ENCODE data around the gene C2CD2. TPM values are rescaled to one million over a fixed set of nuclear protein-coding genes. Genes with fewer than 3 reads are reported as not detected.

C2CD2 gene
- total RNA-seq, 1 donor from 2014 or later: 6.7 TPM

DNA sequence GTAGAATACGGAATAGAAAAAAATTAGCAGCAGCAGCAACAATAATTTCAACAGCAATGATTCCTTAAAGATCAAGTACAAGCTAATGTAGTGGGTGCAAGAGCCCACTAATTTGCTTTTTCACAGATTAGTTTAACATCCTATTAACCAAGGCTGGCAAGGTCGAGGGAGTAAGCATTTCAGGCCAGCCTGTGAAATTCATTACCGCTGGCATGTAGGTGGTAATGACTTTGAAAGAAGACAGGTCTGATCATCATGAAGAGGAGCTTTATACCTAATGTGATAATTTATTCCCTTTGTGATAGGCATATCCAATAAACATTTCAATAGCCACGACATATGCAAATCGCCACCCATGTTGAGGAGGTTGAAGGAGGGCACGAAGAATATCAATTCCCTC, 63.5 kb downstream of the C2CD2 start:
- ATAC-seq (ENCODE audit: low read depth) (no peak), DNase-seq (no peak)
- H3K36me3 Mint-ChIP-seq (ENCODE audit: low read depth): peaks cover 2% of the 10 kb centered on the region
- intact Hi-C loops (cut with micrococcal nuclease): no loop called here
- TF ChIP-seq, protein P1, sequence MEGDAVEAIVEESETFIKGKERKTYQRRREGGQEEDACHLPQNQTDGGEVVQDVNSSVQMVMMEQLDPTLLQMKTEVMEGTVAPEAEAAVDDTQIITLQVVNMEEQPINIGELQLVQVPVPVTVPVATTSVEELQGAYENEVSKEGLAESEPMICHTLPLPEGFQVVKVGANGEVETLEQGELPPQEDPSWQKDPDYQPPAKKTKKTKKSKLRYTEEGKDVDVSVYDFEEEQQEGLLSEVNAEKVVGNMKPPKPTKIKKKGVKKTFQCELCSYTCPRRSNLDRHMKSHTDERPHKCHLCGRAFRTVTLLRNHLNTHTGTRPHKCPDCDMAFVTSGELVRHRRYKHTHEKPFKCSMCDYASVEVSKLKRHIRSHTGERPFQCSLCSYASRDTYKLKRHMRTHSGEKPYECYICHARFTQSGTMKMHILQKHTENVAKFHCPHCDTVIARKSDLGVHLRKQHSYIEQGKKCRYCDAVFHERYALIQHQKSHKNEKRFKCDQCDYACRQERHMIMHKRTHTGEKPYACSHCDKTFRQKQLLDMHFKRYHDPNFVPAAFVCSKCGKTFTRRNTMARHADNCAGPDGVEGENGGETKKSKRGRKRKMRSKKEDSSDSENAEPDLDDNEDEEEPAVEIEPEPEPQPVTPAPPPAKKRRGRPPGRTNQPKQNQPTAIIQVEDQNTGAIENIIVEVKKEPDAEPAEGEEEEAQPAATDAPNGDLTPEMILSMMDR (IDR thresholded peaks at IDR 0.05): no peak
- no peaks in the 10 kb centered on the region for H3K27me3 Mint-ChIP-seq
- POLR2A ChIA-PET: no interaction called here
- CTCF ChIA-PET: no interaction called here
- no peak overlapping the region for H3K4me3 Mint-ChIP-seq
- H3K4me1 Mint-ChIP-seq: peaks cover 9% of the 10 kb centered on the region
- no peak overlapping the region for H3K27ac Mint-ChIP-seq
- H3K9me3 Mint-ChIP-seq: no peaks in the 10 kb centered on the region

DNA sequence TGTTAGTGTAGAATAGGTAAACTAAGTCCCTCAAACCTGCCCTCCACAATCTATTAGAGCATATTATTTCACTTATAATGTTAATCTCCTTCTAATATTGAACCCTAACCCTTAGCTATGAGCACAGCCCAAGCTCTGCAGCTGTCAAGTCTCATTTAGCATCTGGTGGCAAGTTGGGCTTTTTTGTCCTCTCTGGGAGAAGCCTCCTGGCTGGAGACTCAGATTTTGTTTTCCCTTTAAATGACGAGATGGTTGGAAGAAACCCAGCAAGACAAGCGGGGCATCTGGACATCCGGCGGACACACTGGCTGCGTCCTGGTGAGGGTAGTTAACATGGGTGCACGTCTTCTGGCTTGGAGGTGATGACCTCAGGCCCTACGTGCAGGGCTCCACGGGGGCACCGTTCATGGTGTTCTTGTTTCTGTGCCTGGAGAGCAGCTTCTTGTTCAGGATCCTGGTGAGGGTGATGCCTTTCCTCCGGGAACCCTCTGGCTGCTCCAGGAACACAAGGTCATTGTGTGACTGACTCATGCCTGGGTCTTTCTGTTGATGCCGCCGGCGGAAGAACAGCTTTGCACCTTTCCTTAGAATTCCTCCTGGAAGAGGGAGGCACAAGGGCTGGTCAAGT, 65.0 kb downstream of the C2CD2 start:
- Mint-ChIP-seq H3K36me3 (ENCODE audit: low read depth) (peaks cover 2% of the 10 kb centered on the region), H3K27ac (no peak overlapping the region), H3K4me1 (peaks cover 13% of the 10 kb centered on the region), H3K4me3 (no peak overlapping the region), H3K9me3 (no peaks in the 10 kb centered on the region), H3K27me3 (no peaks in the 10 kb centered on the region)
- intact Hi-C loops (cut with micrococcal nuclease): no loop called here
- ChIA-PET CTCF (no interaction called here), POLR2A (interaction anchor here (0.9 kb wide), 1 partner anchor 9 kb away, joined by 3 read pairs; the partner anchor contains the start of gene PRDM15)
- DNase-seq: no peak
- TF ChIP-seq, protein P1 (IDR thresholded peaks at IDR 0.05): no peak
- ATAC-seq (ENCODE audit: low read depth): no peak

GRCh38 chr21:41887667-41888066, 66.2 kb downstream of the C2CD2 start:
- H3K4me1 Mint-ChIP-seq: peaks cover 13% of the 10 kb centered on the region
- no peaks in the 10 kb centered on the region for H3K9me3 Mint-ChIP-seq
- no peak for DNase-seq
- ChIA-PET CTCF (no interaction called here), POLR2A (no interaction called here)
- H3K4me3 Mint-ChIP-seq: no peak overlapping the region
- intact Hi-C loops (cut with micrococcal nuclease): no loop called here
- H3K36me3 Mint-ChIP-seq (ENCODE audit: low read depth): peaks cover 2% of the 10 kb centered on the region
- TF ChIP-seq, protein P1 (IDR thresholded peaks at IDR 0.05): no peak
- no peak for ATAC-seq (ENCODE audit: low read depth)
- H3K27me3 Mint-ChIP-seq: no peaks in the 10 kb centered on the region
- H3K27ac Mint-ChIP-seq: no peak overlapping the region

- TF ChIP-seq, protein P1 (IDR thresholded peaks at IDR 0.05): no peak
- no peaks in the 10 kb centered on the region for H3K27me3 Mint-ChIP-seq
- intact Hi-C loops (cut with micrococcal nuclease): no loop called here
- DNase-seq: no peak
- ATAC-seq (ENCODE audit: low read depth): no peak
- CTCF ChIA-PET: interaction anchor here (1.1 kb wide), 1 partner anchor 222 kb away, joined by 3 read pairs; no protein-coding TSS in a partner anchor
- H3K27ac Mint-ChIP-seq: no peak overlapping the region
- H3K4me3 Mint-ChIP-seq: no peak overlapping the region
- H3K9me3 Mint-ChIP-seq: no peaks in the 10 kb centered on the region
- H3K4me1 Mint-ChIP-seq: peaks cover 13% of the 10 kb centered on the region
- POLR2A ChIA-PET: no interaction called here
- H3K36me3 Mint-ChIP-seq (ENCODE audit: low read depth): peaks cover 2% of the 10 kb centered on the region
Observed at GRCh38 chr21:41886328-41886727, 67.5 kb downstream of the C2CD2 start.

DNA sequence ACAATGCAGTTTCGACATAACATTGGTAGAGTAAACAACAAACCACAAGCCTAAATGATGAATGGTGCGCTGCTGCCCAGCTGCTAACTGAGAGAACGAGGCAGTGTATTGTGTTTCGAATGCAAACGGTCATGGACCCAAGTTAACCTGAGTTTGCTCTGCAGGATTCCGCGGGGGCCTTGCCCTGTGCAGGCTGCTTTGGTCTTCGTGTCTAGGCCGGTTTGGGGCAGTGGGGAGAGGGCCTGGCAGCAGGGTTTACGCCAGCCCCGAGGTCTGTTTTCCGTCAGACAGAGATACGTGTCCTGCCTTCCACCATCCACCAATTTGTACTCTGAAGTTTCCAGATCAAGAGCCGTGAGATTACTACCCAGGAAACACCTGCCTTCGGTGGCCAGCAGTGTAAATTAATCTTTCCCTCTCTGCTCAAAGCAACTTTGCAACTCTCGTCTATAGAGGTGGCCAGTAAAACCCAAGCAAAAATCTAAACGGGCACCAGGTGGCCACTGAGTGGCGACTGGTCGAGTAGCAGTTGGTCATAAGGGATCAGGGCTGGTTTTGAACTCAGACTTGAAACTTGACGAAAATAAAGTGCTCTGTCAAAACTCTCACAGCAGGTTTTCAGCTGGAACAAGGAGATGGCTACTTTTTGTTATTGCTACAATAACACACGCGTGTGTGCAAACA, 68.3 kb downstream of the C2CD2 start:
- TF ChIP-seq, protein P1 (IDR thresholded peaks at IDR 0.05): no peak
- no peak for DNase-seq
- CTCF ChIA-PET: interaction anchor here (1.1 kb wide), 1 partner anchor 223 kb away, joined by 3 read pairs; no protein-coding TSS in a partner anchor
- POLR2A ChIA-PET: no interaction called here
- ATAC-seq (ENCODE audit: low read depth): no peak
- peaks cover 2% of the 10 kb centered on the region for H3K36me3 Mint-ChIP-seq (ENCODE audit: low read depth)
- H3K27me3 Mint-ChIP-seq: no peaks in the 10 kb centered on the region
- peaks cover 13% of the 10 kb centered on the region for H3K4me1 Mint-ChIP-seq
- no peaks in the 10 kb centered on the region for H3K9me3 Mint-ChIP-seq
- intact Hi-C loops (cut with micrococcal nuclease): no loop called here
- no peak overlapping the region for H3K27ac Mint-ChIP-seq
- H3K4me3 Mint-ChIP-seq: no peak overlapping the region
